ENCODE results near the gene DLGAP1.

The DLGAP1 gene

DNA sequence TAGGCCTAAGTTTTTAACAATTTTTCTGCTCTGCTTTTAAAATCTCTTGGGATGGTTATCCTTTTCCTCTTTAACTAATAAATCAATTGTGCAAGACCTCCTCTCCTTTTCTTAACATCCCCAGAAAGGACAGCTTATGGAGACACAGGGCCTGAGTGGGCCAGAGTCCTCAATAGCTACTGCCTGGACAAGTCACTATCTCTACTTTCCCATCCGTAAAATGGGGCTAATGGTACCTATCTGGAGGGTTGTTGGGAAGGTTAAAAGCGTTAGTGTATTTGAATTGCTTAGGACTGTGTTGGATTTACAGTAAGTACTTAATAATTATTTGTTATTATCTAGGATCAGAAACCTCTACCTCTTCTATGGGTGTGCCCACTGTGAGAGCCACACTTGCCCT is 945.1 kb downstream of the DLGAP1 start:
- DNase-seq, result no peak

DNA sequence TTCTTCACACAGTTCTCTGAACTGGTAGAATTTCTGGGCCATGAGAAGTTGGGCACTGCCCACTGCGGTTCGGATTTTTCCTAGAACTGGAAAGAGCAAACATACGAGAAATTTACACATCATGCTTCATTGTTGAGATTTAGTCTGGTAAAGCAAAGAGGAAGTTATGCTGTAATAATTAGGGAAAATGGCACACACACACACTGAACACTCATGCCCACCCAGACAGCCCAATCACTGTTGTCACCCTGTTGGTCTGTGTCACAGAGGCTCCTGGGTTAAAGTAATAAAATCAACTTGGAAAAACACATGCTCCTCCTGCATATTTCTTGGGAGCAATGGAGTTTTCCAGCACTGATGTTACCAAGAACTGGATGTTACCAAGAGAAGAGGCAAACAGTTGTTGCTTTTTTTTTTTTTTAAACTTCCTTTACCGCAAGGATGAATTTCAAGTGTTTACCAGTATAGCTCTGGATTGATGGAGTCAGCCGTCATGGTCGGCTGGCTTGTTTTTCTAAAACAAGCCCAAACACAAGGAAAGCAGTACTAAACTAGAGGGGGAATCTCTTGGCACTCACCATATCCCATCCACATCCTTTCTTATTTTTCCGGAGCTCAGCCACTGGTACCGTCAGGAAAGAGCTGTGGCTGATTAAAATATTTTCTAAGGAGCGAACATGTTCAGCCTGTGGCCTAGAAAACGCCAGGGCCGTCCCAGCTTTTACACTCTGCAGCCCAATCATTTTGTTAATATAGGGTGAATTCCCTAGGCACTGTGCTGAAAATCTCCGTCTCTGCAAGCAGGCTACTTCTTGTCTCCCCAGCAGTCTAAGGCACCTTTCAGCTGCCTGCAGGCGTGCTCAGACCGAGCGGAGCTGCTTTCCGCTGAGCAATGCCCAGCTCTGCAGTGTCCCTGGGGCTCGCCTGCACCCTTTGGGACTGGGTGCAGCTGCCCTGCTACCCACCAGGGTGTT is 946.2 kb downstream of the DLGAP1 start:
- DNase-seq, result no peak

DNA sequence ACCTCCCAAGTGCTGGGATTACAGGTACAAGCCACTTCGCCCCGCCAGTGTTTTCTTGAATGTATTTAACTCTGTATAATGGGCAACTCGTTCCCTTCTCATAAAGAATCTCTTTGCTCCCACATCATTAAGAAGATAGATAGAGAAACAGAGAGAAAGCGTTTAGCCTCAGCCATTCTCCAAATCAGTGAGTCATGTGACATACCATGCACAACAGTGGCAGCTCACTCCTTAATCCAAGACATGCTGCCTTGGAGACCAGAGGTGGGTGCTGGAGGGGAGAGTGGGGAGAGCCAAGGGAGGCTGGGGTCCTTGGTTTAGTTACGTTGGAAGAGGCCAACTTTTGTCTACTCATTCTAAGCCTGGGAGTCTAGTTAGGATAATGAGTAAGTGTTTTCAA is 950.5 kb downstream of the DLGAP1 start:
- DNase-seq, result no peak

DNA sequence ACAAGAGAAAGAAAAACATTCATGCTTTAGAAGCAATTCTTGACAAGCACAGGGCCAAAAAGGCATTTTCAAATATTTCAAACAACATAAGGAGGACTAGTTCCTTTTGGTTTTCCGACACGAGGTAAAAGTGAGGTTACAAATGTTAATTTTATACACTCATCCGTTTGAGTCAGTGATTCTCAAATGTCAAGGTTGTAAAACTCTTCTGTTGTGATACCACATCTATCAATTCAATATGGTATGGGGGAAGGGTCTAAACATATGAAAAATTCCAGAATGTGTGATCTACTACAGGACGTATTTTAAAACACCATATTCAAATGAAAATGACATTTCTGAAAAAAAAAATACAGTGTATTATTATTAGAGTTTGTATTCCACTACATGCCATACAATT is 952.5 kb downstream of the DLGAP1 start:
- DNase-seq, result no peak

DNA sequence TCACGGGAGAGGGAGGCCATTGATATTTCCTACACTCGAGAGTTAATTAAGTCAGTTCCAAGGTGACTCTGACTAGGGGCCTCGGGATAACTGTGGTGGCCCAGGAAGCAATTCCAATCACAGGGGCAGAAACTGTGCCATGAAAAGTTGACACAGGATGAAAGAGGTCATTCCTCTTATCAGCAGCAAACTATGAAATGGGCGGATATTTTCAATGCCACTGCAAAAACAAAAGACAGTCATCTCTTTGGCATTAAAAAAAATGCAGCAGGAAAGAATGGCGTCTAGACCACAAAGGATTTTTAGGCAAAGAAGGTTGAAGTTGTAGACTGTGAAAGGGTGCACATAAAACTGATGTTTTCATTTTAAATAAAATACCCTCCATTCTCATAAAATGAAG is 955.1 kb downstream of the DLGAP1 start:
- DNase-seq, result no peak

DNA sequence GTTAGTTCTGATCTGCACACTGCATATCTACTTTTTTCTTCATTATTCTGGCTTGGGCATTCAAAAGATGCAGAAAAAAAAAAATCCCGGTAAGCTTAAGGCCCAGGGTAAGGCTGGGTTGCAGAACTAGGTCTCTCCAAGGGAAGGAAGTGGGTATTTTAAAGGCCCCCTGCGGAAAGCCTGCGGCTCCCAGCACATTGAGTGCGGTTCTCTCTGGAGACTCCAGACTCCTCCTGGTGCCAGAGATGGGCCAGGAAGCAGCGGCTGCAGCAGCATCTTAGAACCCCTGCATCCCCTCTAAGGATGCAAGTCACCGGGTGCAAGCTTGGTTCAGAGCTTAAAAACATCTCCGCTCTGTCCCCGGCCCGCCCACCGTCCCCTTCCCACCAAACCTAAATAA is 955.6 kb downstream of the DLGAP1 start:
- no peak for DNase-seq

DNA sequence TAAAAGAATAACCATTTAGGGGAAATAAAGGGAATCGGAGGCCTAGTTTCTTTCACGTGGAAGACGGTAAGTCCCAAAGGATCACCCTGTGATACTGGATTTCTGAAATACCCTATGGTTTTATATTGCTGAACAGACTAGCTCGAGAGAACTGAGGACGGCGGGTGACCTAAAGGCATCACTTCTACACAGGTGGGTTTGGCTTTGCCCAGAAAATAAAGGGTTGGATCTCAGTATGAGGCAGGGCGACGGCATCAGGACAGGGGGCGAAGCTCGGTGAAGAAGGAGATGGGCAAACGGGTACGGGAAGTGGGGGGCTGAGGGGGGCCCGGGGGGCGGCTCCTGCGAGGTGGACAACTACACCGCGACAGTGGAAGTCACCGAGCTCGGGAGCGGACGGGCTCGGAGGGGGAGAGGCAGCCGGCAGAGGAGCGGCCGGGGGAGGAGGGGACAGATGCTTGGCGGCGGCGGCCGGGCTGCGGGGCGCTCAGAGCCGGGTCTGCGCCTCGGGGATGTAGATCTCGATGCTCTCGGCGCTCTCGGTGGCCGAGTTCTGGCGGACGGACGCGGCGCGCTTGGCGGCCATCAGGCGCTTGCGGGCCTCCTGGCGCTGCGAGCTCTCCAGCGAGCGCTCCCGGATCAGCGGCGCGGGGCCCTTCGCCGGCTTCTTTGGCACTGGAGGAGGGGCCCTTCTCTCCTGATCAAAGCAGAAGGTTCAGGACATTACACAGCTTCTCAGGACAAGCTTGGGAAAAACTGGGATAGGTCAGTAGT is 956.2 kb downstream of the DLGAP1 start:
- no peak for DNase-seq

DNA sequence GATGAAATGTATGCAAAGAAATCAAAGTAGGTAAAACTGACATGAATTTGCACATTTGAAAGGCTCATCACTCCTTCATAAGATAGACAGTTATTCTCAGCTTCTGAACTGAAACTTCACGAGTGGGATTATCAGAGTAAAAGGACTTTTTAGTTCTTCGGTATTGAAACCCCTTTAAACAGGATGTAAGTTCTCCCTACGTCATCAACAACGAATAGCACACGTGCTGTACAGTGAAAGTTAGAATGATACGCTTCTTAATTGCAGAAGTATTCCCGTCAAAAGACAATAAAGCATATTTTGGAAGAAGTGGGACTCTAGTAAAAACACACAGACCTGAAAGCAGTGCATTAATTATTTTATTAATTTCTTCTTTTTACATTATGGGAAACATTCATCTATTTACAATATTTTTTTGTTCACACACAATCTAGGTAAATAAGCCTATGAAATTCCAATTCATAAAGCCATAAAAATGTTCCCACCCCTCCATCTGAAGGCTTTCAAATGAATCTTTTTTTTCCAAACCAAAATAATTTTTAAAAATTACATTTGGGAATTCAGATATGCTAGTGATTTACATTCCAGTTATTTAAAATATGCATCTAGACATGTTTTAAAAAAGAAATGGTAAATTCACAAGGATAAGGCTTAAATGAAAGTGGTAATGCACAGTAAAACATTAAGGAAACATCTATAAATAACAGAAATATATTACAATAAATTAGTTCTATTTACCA is 959.2 kb downstream of the DLGAP1 start:
- DNase-seq, result no peak

DNA sequence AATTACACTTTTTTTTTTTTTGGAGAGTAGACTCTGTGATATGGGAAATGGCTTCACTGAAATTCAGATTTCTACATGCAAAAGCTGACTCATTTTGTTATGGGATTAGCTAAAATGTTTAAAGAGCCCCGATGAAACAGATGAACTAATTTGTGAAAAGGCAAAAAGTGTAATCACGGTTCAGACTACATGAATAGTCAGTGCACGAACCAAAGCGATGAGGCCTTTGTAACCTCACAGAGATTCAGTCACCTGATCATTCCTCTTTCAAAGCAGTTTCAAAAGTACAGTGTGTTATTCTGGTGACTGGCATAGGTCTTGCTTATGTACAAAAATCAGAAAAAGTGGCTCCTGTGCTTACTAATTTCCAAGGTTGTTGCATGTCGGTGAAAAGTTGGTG is 960.5 kb downstream of the DLGAP1 start:
- DNase-seq, result no peak

DNA sequence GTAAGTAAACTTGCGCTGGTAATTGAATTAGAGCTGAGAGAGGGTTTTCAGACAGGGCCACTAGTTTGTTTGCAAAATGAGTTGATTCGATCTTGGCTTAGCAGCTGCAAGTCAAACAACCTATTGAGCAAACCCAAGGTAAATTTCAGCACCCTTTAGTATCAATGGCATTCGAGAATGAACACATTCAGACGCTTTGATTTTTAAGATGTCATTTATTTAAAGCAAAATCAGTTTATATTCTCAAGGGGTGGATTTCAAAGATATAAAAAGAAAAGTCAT is 960.9 kb downstream of the DLGAP1 start:
- no peak for DNase-seq

DNA sequence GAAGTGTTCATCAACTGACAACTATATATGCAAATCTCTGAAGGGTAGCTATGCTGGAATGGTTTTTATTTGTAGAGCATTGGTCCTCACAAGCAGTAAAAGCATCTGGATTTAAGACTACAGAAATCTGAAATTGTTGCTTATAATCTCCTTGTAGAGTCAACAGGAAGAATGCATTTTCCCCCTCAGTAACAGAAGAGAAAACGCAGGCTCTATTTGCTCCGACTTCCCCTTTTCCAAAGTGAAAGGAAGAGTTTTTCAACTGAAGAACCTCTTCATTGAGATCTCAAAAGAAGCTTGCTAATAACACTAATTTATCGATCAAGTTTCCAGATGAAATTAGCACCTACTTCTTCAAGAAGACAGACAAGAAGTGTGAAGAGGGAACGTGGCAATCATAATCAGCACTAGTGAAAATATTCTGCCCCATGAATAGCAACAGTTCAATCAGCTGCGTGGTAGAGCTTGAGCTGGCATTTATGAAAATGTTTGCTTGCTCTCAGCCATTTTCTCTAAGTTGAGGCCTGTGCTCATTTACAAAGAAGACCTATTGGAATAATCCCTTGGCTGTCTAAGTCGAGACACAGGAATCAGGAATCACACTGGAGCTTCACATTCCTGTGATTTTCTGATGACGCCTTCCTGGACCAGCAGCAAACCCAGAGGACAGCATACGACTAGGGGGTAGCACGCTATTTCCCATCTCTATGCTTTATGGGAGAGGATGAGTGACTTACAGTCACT is 961.4 kb downstream of the DLGAP1 start:
- DNase-seq, result no peak

DNA sequence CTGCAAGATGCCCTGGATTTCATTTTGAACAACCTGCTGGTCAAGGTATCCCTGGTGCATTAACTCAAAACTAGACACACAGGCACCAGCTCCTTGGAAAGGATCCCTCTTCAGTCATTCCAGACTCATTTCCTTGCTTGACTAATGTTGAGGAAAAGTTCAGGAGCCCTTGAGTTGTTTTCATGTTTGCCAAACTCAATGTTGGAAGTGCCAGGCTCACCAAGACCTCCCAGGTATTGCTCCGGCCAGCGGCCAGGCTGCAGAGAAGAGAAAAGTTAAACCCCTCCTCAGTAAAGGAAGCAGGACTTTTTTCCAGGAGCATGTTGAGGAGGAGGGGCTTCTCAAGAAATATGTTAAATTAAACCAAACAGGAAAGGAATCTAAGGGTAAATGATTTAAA is 962.4 kb downstream of the DLGAP1 start:
- no peak for DNase-seq

DNA sequence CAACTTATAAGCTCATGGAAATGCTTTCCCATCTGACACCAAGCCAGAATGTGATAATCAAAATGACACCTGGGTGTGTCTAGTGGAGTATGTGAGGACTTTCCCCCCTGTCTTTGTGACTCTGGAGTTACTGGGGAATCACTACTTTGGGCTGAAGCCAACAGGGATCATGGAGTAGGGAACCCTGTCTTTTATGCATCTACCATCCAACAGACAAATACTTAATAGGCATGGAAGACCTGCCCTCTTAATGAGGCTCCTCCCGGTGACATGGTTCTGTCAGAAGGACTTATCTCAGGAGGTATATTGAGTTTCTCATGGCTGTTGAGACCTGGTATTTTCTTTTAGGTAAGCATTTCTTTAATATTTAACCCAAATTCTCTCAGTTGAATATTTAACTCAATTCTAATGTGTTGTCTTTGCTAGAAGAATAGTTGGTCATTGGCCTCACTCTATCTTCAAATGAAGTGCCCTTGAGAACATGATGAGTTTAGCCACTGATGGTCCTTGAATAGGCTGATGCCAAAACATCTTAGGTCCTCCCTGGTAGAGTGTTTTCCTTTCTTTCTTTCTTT is 963.0 kb downstream of the DLGAP1 start:
- DNase-seq, result no peak

DNA sequence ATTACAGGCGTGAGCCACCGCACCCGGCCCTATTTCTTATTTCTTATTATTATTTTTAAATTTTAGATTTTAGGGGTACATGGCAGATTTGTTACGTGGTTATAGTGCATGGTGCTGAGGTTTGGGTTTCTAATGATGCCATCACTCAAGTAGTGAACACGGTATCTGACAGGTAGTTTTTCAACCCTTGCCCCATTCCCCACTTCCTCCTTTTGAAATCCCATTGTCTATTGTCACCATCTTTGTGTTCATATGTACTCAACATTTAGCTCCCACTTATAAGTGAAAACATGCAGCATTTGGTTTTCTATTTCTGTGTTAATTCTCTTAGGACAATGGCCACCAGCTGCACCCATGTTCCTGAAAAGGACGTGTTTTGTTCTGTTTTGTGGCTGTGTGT is 965.6 kb downstream of the DLGAP1 start:
- no peak for DNase-seq

DNA sequence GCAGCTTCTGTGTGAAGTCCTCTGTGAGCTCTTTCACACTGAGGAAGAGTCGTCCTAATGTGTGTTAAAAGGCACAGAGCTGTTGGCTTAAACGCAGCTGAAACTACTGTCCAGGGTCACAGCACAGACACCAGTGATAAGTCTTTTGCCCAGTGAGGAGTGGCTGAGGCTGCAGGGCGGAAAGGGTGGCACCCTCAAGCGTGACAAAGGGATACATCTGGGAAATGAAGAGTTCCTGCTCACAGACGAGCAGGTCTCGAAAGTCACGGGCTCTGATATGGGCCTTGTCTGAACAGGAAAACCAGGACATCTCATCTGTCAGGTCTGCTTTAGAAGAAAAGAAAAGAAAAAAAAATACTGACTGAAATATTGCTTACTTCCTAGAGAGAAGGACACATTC is 968.6 kb downstream of the DLGAP1 start:
- DNase-seq, result no peak

DNA sequence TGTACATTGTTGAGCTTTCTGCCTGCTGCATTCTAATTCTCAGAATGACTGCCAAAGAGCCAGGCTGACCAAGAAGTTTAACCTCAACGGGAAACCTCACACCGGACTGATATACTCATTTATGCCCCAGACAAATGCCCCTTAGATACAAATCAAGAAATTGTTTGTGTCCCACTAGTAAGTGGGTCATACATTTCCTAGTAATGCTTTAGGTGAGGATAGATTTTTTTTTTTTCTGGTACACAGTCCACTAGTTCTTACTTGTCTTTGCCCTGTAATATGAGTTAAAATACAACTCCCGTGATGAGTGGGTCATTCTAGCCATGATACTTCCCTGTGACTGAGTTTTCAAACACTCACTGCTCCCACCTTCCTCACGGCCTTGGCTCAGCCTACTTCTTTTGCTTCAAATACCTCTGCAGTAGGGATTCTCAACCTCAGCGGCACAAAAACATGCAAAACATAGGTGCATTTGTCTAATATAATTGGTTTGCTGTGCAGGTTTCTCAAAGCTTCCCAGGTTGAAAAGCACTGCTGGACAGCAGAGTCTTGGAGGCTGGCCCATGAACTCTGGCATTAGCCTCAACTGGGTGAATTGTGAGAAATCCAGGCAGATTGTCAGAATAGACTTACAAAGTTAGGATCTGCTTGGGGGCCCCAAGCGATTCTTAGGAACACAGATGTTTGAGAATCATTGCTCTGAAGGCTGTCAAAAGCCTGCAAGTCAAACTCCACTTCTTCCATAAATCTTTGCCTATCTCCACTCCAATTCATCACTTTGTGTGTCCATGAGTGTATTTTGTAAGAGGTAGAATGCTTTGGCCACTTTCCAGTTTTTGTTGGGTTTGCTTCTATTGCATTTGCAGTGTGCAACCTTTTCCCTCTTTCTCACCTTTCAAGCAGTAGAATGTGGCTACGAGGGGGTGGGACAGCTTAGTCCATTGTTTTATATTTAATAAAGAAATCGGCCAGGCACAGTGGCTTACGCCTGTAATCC is 969.7 kb downstream of the DLGAP1 start:
- no peak for DNase-seq

DNA sequence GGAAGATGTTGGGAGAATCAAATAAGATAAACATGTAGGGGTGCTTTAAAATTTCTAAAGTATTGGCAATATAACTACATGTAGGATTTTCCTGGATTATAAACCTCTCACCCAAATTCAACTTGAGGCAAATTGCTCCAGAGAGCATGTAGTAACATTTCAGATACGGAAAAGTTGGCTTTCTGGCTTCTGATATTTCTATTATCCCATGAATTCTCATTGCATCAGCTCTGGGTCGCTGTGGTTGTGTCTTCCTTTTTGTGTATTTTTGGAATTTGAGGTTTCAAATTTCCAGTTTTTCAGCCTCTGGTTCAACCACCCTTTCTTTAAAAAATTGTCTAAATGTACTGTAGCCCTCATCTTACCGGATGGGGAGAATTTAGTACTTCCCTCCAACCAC is 972.8 kb downstream of the DLGAP1 start:
- DNase-seq, result no peak

DNA sequence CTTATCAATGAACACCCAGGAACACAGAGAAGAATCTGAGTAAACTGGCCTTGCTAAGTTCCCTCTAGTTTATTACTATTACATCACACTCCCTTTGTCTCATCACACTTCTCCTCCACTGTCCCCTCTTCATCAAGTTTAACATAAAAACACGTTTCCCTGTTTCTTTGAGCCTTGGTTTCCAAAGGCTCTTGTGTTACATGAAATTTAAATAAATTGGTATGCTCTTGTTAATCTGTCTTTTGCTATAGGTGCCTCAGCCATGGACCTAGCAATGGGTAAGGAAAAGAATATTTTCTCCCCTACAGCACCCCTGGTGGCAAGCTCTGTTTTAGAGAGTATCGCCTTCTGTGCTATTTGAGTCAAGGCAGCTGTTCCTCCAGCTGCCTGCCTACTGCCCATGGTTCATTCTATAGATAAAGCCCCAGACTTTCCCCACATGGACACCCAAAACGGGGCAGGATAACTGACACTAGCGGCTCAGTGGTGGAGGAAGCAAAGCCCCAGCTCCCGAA is 973.4 kb downstream of the DLGAP1 start:
- no peak for DNase-seq

DNA sequence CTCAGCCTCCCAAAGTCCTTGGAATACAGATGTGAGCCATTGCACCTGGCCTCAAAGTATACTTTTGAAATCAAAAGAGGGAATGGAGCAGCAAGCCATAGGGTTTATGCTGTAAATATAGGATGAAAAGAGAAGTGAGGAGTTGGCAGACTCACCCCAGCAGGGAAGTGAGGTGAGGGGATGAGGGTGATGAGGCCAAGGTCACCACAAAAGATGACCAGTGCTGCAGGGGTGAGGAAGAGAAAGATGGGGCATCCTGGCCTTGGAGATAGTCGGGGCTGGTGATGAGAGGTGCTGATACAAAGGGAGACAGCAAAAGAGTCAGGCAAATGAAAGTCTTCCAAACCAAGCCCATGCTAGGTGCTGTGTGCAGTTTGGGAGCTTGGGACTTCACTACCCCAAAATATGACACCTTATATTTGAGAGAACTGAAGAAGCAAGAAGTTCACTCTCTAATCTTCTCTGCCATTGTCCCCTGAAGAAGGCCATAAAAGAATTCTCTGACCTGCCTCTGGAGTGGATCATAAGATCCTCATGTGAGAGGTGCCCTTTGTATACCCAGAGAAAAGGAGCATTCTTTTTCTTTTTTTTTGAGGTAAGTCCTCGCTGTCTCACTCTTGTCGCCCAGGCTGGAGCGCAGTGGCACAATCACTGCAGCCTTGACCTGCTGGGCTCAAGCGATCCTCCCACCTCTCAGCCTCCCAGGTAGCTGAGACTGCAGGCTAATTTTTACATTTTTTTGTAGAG is 974.1 kb downstream of the DLGAP1 start:
- no peak for DNase-seq

DNA sequence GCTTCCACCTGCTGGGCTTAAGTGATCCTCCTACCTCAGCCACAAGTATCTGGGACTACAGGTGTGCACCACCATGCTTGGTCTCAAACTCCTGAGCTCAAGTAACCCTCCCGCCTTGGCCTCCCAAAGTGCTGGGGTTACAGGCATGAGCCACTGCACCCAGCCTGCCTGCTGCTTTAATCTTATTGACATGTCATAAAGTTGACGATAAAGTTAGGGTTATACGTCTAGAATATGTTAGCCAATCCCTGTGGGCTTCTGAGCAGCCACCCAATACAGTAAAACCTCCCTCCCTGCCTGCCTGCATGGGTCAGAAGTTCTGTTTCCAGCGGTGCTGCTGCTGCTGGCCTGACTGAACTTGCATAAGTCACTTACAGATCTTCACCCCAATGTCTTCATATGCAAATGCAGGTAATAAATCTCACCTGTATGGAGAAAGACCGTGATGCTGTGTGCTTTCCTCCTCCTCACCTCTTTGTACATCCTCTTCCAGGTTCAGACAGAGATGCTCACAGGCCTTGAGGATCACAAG is 975.1 kb downstream of the DLGAP1 start:
- no peak for DNase-seq

Measured in GF-D8 (cell line).